Measurements from ENCODE around the gene C4A.

DNA sequence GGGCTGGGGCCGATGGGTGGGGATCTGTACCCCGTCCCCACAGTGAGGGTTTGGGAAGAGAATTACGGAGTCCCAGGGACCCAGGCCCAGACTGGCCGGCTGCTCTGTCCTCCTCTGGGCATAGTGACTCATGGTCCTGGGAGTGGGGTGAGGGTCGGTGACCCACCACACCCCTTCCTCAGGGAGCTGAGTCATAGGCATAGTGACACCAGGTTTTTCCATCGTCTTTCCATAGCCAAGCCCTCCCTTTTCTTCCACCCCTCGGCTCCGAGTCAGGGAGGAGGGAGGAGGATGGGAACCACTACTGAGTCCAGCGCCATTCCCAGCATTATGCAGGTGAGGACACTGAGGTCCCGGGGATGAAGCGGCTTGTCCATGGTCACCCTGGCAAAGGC lies 65.2 kb downstream of the C4A start:
- TF ChIP-seq POLR2A (IDR thresholded peaks at IDR 0.05): no peak
- no peak for TF ChIP-seq CTCF (IDR thresholded peaks at IDR 0.05)

Data from lower leg skin (tissue), 3 donors.